ENCODE data around the gene CLASRP. TPM values are rescaled to one million over a fixed set of nuclear protein-coding genes. Genes with fewer than 3 reads are reported as not detected.
A peak's percentile ranks its signal among the peaks of the same experiment; 100 is the strongest.
"Not testable (repeated sequence)": the region's sequence is repeated elsewhere in the genome, so short reads cannot be mapped to it uniquely, and the experiment has no call there.

Gene CLASRP
- total RNA-seq, 1 donor from 2014 or later: 7.8 TPM

DNA sequence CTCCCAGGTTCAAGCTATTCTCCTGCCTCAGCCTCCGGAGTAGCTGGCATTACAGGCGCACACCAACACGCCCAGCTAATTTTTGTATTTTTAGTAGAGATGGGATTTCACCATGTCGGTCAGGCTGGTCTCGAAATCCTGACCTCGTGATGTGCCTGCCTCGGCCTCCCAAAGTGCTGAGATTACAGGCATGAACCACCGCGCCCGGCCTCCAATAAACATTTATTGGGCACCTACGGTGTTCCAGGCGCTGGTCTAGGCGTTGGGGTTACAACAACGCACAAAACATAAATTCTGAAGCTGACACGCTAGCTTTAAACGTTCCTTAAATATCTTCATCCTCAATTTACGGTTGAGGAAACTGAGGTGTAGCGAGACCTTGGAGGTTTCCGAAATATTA lies 38.2 kb upstream of the CLASRP start:
- H3K27me3 ChIP-seq (ENCODE audit: control insufficient read depth in 3 of 3, insufficient read depth in 3 of 3, low read length in 3 of 3); H3K9me3 ChIP-seq (ENCODE audit: control insufficient read depth in 3 of 3, low read length in 3 of 3); H3K36me3 ChIP-seq (ENCODE audit: control insufficient read depth in 3 of 3, insufficient read depth in 3 of 3, low read length in 3 of 3): not testable (repeated sequence)
- H3K4me1 ChIP-seq (ENCODE audit: control insufficient read depth in 3 of 3, insufficient read depth in 3 of 3, low read length in 3 of 3): peaks cover 2 to 13% (median 6%) of the 10 kb centered on the region in 3 donors
- peak overlapping the region in 2 of 3 donors; percentile 45 to 64 for H3K9ac ChIP-seq (ENCODE audit: low read depth in 1 of 3, low read length in 3 of 3)
- H3K4me3 ChIP-seq (ENCODE audit: low read length in 3 of 3): peak overlapping the region; percentile 66 to 73 (median 67)
- H3K27ac ChIP-seq (ENCODE audit: low read depth, low read length): peak overlapping the region; percentile 64

DNA sequence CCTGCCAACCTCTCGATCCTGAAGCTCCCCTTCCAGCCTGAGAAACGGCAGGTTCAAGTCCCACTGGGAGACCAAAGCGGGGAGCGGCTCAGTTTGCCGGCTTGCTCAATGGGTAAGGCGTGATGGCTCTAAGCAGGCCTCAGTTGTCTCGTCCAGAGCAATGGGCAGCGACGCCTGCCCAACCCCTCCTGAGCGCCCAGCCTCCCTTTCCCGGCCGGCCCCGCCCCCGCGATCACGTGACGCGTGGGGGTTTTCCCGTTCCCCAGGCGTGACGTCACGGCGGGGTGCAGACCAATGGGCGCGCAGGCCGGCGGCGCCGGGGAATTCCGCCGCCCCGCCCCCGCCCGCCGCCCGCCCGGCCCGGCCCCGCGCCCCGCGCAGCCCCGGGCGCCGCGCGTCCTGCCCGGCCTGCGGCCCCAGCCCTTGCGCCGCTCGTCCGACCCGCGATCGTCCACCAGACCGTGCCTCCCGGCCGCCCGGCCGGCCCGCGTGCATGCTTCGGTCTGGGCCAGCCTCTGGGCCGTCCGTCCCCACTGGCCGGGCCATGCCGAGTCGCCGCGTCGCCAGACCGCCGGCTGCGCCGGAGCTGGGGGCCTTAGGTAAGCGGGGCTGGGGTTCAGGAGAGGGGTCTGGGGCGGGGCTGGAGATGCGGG lies 37.6 kb upstream of the CLASRP start, which contains the start of gene RELB:
Gene RELB, plus strand, starts transcription at position 378 of the 653 bp plus-strand sequence. Its CDS starts 116 bp downstream, at position 494.
- H3K4me1 ChIP-seq (ENCODE audit: control insufficient read depth in 3 of 3, insufficient read depth in 3 of 3, low read length in 3 of 3): peaks cover 2 to 13% (median 6%) of the 10 kb centered on the region in 3 donors
- H3K27me3 ChIP-seq (ENCODE audit: control insufficient read depth in 3 of 3, insufficient read depth in 3 of 3, low read length in 3 of 3): no peaks in the 10 kb centered on the region
- H3K9ac ChIP-seq (ENCODE audit: low read depth in 1 of 3, low read length in 3 of 3): peak within 1 kb of the TSS; percentile 70 to 86 (median 79)
- H3K36me3 ChIP-seq (ENCODE audit: control insufficient read depth in 3 of 3, insufficient read depth in 3 of 3, low read length in 3 of 3): peaks cover 0 to 4% (median 0%) of the 10 kb centered on the region in 3 donors
- H3K27ac ChIP-seq (ENCODE audit: low read depth, low read length): peak within 1 kb of the TSS; percentile 91
- H3K4me3 ChIP-seq (ENCODE audit: low read length in 3 of 3): peak within 1 kb of the TSS; percentile 67 to 84 (median 70)
- H3K9me3 ChIP-seq (ENCODE audit: control insufficient read depth in 3 of 3, low read length in 3 of 3): no peaks in the 10 kb centered on the region

DNA sequence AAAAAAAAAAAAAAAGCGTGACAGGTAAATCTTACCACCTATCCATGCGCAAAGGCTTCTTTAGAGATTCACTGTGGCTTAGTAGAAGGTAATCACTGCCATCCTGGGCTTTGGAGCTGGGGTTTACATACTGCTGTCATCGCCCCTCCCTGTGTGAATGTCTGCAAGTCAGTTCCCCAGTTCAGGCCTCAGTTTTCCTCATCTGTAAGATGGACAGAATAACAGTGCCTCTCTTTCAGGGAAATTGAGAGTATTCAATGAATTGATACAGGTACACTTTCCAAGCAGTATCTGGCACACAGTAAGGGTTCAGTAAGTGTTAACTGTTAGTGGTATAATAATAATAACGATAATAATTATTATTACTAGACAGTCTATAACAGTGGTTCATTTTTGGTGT lies 35.4 kb upstream of the CLASRP start:
- Histone ChIP-seq H3K36me3 (ENCODE audit: control insufficient read depth in 3 of 3, insufficient read depth in 3 of 3, low read length in 3 of 3) (peaks cover 0 to 5% (median 0%) of the 10 kb centered on the region in 3 donors), H3K27me3 (ENCODE audit: control insufficient read depth in 3 of 3, insufficient read depth in 3 of 3, low read length in 3 of 3) (no peaks in the 10 kb centered on the region), H3K4me3 (ENCODE audit: low read length in 3 of 3) (no peak overlapping the region), H3K9ac (ENCODE audit: low read depth in 1 of 3, low read length in 3 of 3) (no peak overlapping the region), H3K9me3 (ENCODE audit: control insufficient read depth in 3 of 3, low read length in 3 of 3) (no peaks in the 10 kb centered on the region), H3K27ac (ENCODE audit: low read depth, low read length) (no peak overlapping the region), H3K4me1 (ENCODE audit: control insufficient read depth in 3 of 3, insufficient read depth in 3 of 3, low read length in 3 of 3) (peaks cover 2 to 13% (median 6%) of the 10 kb centered on the region in 3 donors)

DNA sequence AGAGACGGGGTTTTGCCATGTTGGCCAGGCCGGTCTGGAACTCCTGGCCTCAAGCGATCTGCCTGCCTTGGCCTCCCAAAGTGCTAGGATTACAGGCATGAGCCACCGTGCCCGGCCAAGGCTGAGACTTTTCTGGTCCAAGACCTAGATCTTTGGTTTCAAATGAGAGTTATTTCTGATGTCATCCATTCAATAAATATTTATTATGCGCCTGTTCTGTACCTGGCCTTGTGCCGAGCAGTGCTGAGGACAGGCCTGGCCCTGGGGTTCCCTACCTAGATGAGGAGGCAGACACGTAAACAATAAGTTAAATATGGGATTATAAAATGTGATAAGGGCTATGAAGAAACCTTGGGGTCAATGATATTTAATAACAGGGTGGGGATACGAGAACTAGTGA lies 33.1 kb upstream of the CLASRP start:
- peaks cover 2 to 12% (median 6%) of the 10 kb centered on the region in 3 donors for H3K4me1 ChIP-seq (ENCODE audit: control insufficient read depth in 3 of 3, insufficient read depth in 3 of 3, low read length in 3 of 3)
- H3K4me3 ChIP-seq (ENCODE audit: low read length in 3 of 3): no peak overlapping the region
- H3K27ac ChIP-seq (ENCODE audit: low read depth, low read length): no peak overlapping the region
- H3K9ac ChIP-seq (ENCODE audit: low read depth in 1 of 3, low read length in 3 of 3): no peak overlapping the region
- H3K36me3 ChIP-seq (ENCODE audit: control insufficient read depth in 3 of 3, insufficient read depth in 3 of 3, low read length in 3 of 3): peaks cover 0 to 6% (median 0%) of the 10 kb centered on the region in 3 donors
- H3K27me3 ChIP-seq (ENCODE audit: control insufficient read depth in 3 of 3, insufficient read depth in 3 of 3, low read length in 3 of 3): no peaks in the 10 kb centered on the region
- no peaks in the 10 kb centered on the region for H3K9me3 ChIP-seq (ENCODE audit: control insufficient read depth in 3 of 3, low read length in 3 of 3)

DNA sequence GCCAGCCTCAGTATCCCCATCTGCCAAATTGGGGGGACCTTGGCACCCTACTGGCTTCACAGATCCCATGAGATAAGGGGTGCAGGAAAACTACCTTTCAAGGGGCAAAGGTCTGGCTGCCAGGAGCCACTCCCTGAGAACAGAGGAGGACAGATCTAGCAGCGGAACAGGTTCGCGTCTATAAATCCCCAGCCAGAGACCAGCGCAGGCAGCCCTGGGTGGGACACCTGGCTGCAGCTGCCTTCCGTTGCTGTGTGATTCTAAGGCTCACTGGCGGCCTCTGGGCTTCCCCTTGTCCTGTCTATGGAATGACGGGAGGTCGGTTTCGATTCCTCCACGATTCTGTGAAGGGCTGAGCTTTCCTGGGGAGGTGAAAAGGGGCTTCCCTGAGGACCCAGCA lies 30.3 kb upstream of the CLASRP start:
- H3K9ac ChIP-seq (ENCODE audit: low read depth in 1 of 3, low read length in 3 of 3): no peak overlapping the region
- no peaks in the 10 kb centered on the region for H3K9me3 ChIP-seq (ENCODE audit: control insufficient read depth in 3 of 3, low read length in 3 of 3)
- H3K36me3 ChIP-seq (ENCODE audit: control insufficient read depth in 3 of 3, insufficient read depth in 3 of 3, low read length in 3 of 3): peaks cover 0 to 10% (median 0%) of the 10 kb centered on the region in 3 donors
- H3K27ac ChIP-seq (ENCODE audit: low read depth, low read length): no peak overlapping the region
- no peak overlapping the region for H3K4me3 ChIP-seq (ENCODE audit: low read length in 3 of 3)
- H3K27me3 ChIP-seq (ENCODE audit: control insufficient read depth in 3 of 3, insufficient read depth in 3 of 3, low read length in 3 of 3): no peaks in the 10 kb centered on the region
- no peaks in the 10 kb centered on the region for H3K4me1 ChIP-seq (ENCODE audit: control insufficient read depth in 3 of 3, insufficient read depth in 3 of 3, low read length in 3 of 3)

DNA sequence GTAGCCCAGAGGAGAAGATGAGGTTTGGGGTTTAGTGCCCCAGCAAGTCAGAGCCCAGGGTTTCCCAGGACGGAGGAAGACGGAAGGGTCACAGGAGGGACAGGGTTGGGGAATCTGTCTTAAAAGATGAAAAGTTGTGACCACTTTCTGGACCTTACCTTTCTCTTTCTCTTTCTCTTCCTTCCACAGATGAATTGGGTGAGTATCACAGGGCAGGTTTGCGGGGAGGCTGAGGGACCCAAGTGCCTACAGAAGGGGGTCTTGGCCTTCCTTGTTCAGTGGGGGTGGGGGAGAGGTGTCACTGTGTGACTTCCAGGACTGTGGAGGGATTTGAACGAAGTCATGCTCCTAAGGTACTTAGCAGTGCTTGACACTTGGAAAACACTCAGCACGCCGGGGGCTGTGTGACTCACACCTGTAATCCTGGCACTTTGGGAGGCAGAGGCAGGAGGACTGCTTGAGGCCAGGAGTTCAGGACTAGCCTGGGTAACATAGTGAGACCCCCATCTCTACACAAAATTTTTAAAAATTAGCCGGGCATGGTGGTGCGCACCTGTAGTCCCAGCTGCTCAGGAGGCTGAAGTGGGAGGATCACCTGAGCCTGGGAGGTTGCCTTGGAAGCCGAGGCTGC lies 29.1 kb upstream of the CLASRP start:
- Histone ChIP-seq H3K9ac (ENCODE audit: low read depth in 1 of 3, low read length in 3 of 3) (no peak overlapping the region), H3K36me3 (ENCODE audit: control insufficient read depth in 3 of 3, insufficient read depth in 3 of 3, low read length in 3 of 3) (peaks cover 0 to 13% (median 3%) of the 10 kb centered on the region in 3 donors), H3K9me3 (ENCODE audit: control insufficient read depth in 3 of 3, low read length in 3 of 3) (no peaks in the 10 kb centered on the region), H3K27me3 (ENCODE audit: control insufficient read depth in 3 of 3, insufficient read depth in 3 of 3, low read length in 3 of 3) (no peaks in the 10 kb centered on the region), H3K27ac (ENCODE audit: low read depth, low read length) (no peak overlapping the region), H3K4me3 (ENCODE audit: low read length in 3 of 3) (no peak overlapping the region), H3K4me1 (ENCODE audit: control insufficient read depth in 3 of 3, insufficient read depth in 3 of 3, low read length in 3 of 3) (no peaks in the 10 kb centered on the region)

DNA sequence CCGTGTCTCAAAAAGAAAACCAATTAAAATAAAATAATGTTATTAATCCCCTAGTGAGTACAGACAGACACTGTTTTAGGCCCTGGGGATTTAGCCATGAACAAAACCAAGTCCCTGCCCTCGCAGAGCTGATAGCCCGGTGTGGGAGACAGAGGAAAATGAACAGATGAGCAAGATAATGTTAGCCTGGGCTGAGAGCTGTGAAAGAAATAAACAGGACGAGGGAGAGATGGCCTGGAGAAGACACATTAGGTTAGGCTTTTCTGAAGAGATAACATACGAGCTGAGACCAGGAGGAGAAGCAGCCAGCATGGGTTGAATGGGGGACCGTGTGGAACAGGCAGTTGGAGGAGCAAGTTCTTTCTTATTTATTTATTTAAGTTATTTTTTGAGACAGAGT lies 28.5 kb upstream of the CLASRP start:
- Histone ChIP-seq H3K4me1 (ENCODE audit: control insufficient read depth in 3 of 3, insufficient read depth in 3 of 3, low read length in 3 of 3) (no peaks in the 10 kb centered on the region), H3K9me3 (ENCODE audit: control insufficient read depth in 3 of 3, low read length in 3 of 3) (no peaks in the 10 kb centered on the region), H3K4me3 (ENCODE audit: low read length in 3 of 3) (no peak overlapping the region), H3K27ac (ENCODE audit: low read depth, low read length) (no peak overlapping the region), H3K36me3 (ENCODE audit: control insufficient read depth in 3 of 3, insufficient read depth in 3 of 3, low read length in 3 of 3) (peaks cover 0 to 10% (median 7%) of the 10 kb centered on the region in 3 donors), H3K27me3 (ENCODE audit: control insufficient read depth in 3 of 3, insufficient read depth in 3 of 3, low read length in 3 of 3) (no peaks in the 10 kb centered on the region), H3K9ac (ENCODE audit: low read depth in 1 of 3, low read length in 3 of 3) (no peak overlapping the region)

DNA sequence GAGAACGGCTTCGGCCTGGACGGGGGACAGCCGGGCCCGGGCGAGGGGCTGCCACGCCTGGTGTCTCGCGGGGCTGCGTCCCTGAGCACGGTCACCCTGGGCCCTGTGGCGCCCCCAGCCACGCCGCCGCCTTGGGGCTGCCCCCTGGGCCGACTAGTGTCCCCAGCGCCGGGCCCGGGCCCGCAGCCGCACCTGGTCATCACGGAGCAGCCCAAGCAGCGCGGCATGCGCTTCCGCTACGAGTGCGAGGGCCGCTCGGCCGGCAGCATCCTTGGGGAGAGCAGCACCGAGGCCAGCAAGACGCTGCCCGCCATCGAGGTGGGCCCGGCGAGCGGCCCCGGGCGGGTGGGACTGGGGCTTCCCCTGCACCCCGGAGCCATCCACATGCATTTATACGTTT lies 26.9 kb upstream of the CLASRP start:
- Histone ChIP-seq H3K27me3 (ENCODE audit: control insufficient read depth in 3 of 3, insufficient read depth in 3 of 3, low read length in 3 of 3) (no peaks in the 10 kb centered on the region), H3K36me3 (ENCODE audit: control insufficient read depth in 3 of 3, insufficient read depth in 3 of 3, low read length in 3 of 3) (peaks cover 0 to 10% (median 9%) of the 10 kb centered on the region in 3 donors), H3K4me1 (ENCODE audit: control insufficient read depth in 3 of 3, insufficient read depth in 3 of 3, low read length in 3 of 3) (no peaks in the 10 kb centered on the region), H3K9me3 (ENCODE audit: control insufficient read depth in 3 of 3, low read length in 3 of 3) (no peaks in the 10 kb centered on the region), H3K9ac (ENCODE audit: low read depth in 1 of 3, low read length in 3 of 3) (no peak overlapping the region), H3K4me3 (ENCODE audit: low read length in 3 of 3) (no peak overlapping the region), H3K27ac (ENCODE audit: low read depth, low read length) (no peak overlapping the region)

DNA sequence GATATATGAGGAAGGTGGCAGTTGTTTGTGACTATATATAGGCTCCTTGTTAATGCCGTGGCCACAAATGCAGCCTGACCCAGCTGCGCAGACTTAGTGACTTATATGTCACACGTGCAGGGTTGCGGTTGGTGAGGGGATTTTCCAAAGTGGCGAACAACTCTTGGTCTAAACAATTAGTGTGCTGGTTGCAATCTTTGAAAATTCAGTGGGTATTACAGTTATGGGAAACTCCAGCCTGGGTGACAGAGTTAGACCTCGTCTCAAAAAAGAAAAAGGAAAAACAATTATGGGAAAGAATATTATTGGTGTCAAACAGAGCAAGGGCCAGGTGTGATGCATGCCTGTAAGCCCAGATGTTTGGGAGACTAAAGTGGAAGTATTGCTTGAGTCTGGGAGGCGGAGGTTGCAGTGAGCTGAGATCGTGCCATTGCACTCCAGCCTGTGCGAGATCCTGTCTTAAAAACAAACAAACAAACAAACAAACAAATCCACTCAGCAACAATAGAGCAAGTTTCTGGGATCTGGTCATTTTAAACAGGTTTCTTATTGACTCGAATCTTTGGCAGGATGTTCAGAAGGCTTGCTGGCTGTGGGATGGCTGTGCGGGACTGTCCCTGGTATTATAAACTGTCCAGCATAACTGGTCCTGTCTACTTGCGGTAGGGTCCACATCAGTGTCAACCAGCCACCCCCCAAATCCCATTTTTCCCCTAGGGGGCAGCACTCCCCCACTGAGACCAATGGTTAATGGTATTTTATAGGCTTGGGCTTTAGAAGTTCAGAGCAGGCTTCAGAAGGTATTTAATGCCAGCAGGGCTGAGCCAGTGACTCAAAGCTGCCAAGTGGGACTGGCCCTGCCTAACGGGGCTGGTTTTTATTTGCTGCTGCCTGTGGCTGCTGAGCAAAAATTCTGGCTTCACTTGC lies 22.2 kb upstream of the CLASRP start:
- no peak overlapping the region for H3K27ac ChIP-seq (ENCODE audit: low read depth, low read length)
- no peaks in the 10 kb centered on the region for H3K27me3 ChIP-seq (ENCODE audit: control insufficient read depth in 3 of 3, insufficient read depth in 3 of 3, low read length in 3 of 3)
- H3K36me3 ChIP-seq (ENCODE audit: control insufficient read depth in 3 of 3, insufficient read depth in 3 of 3, low read length in 3 of 3): peaks cover 3 to 10% (median 7%) of the 10 kb centered on the region in 3 donors
- no peaks in the 10 kb centered on the region for H3K4me1 ChIP-seq (ENCODE audit: control insufficient read depth in 3 of 3, insufficient read depth in 3 of 3, low read length in 3 of 3)
- H3K9me3 ChIP-seq (ENCODE audit: control insufficient read depth in 3 of 3, low read length in 3 of 3): no peaks in the 10 kb centered on the region
- H3K9ac ChIP-seq (ENCODE audit: low read depth in 1 of 3, low read length in 3 of 3): no peak overlapping the region
- H3K4me3 ChIP-seq (ENCODE audit: low read length in 3 of 3): no peak overlapping the region

All from skeletal muscle tissue (tissue), 4 donors.